Upper lobe of right lung (tissue), 1 donor: ENCODE results near the gene ACSF2. TPM values are rescaled to one million over a fixed set of nuclear protein-coding genes. Genes with fewer than 3 reads are reported as not detected.

ENCODE experiments used
- ATAC-seq: fragments of 200-7000 bp; cut with Tn5 transposase; one replicate; pipeline ENCODE4 v1.9.1; 2020; ENCODE audit warnings: mild to moderate bottlenecking, moderate library complexity
- DNase-seq: peaks from one replicate; pipeline ENCODE4 v3.0.0-alpha.2; 2020
- H3K27ac ChIP-seq: fragments of 200-600 bp; one replicate; pipeline ENCODE4 v1.8.0; 2022
- H3K27me3 ChIP-seq: fragments of 200-600 bp; one replicate; pipeline ENCODE4 v1.8.0; 2022; ENCODE audit warnings: mild to moderate bottlenecking
- H3K36me3 ChIP-seq: fragments of 200-600 bp; one replicate; pipeline ENCODE4 v1.8.0; 2022
- H3K4me1 ChIP-seq: fragments of 200-600 bp; one replicate; pipeline ENCODE4 v1.8.0; 2022
- H3K4me3 ChIP-seq: fragments of 200-600 bp; one replicate; pipeline ENCODE4 v1.8.0; 2022; ENCODE audit warnings: mild to moderate bottlenecking
- H3K9me3 ChIP-seq: fragments of 200-600 bp; one replicate; pipeline ENCODE4 v1.8.0; 2022
- CTCF ChIP-seq: fragments of 200-600 bp; IDR thresholded peaks from one replicate; pipeline ENCODE4 v1.8.0; 2022; ENCODE audit warnings: antibody characterized with exemption
- intact Hi-C: fragments of 100-400 bp; cut with DNase I; formaldehyde crosslinking; loops from one replicate; pipeline ENCODE4 v1.11.0; 2022
- total RNA-seq: library from RNA; stranded (reverse); fragmentation: NEBNext Ultra II Directional; extraction: Animal tissue kit (Norgen Biotek cat#: 25700); gene quantifications from one replicate; pipeline ENCODE4 v1.2.1, GENCODE V29; 2021
- donor health status: DM: no; HTN: yes; CAD: no; lungs with severe emphysema.

The ACSF2 gene
- total RNA-seq, 1 donor from 2014 or later: 73.9 TPM

GRCh38 chr17:50518384-50519023, 92.5 kb downstream of the ACSF2 start:
- no peaks in the 10 kb centered on the region for H3K27me3 ChIP-seq
- DNase-seq: no peak
- H3K27ac ChIP-seq: no peak overlapping the region
- no peaks in the 10 kb centered on the region for H3K9me3 ChIP-seq
- no peaks in the 10 kb centered on the region for H3K4me1 ChIP-seq
- TF ChIP-seq CTCF: no peak
- intact Hi-C loops: no loop called here
- no peak overlapping the region for H3K4me3 ChIP-seq
- no peak for ATAC-seq
- H3K36me3 ChIP-seq: no peaks in the 10 kb centered on the region

- DNase-seq (no peak), ATAC-seq (no peak)
- H3K27me3 ChIP-seq: no peaks in the 10 kb centered on the region
- H3K4me3 ChIP-seq: no peak overlapping the region
- no peaks in the 10 kb centered on the region for H3K36me3 ChIP-seq
- H3K9me3 ChIP-seq: no peaks in the 10 kb centered on the region
- no peak overlapping the region for H3K27ac ChIP-seq
- intact Hi-C loops: no loop called here
- no peak for TF ChIP-seq CTCF
- H3K4me1 ChIP-seq: no peaks in the 10 kb centered on the region
Measured at GRCh38 chr17:50519141-50519834, 93.3 kb downstream of the ACSF2 start.

- Histone ChIP-seq H3K36me3 (no peaks in the 10 kb centered on the region), H3K9me3 (no peaks in the 10 kb centered on the region), H3K27ac (no peak overlapping the region), H3K4me1 (no peaks in the 10 kb centered on the region), H3K27me3 (no peaks in the 10 kb centered on the region), H3K4me3 (no peak overlapping the region)
- ATAC-seq (no peak), DNase-seq (no peak)
- intact Hi-C loops: no loop called here
- TF ChIP-seq CTCF: no peak
Measured at GRCh38 chr17:50520483-50520882, 94.5 kb downstream of the ACSF2 start.

- no peak overlapping the region for H3K4me3 ChIP-seq
- TF ChIP-seq CTCF: no peak
- H3K9me3 ChIP-seq: no peaks in the 10 kb centered on the region
- H3K27me3 ChIP-seq: no peaks in the 10 kb centered on the region
- H3K36me3 ChIP-seq: no peaks in the 10 kb centered on the region
- no peaks in the 10 kb centered on the region for H3K4me1 ChIP-seq
- no peak overlapping the region for H3K27ac ChIP-seq
- intact Hi-C loops: no loop called here
- ATAC-seq (no peak), DNase-seq (no peak)
Measured at GRCh38 chr17:50521514-50521913, 95.5 kb downstream of the ACSF2 start.

GRCh38 chr17:50522766-50523165, 96.7 kb downstream of the ACSF2 start:
- Histone ChIP-seq H3K27ac (no peak overlapping the region), H3K27me3 (no peaks in the 10 kb centered on the region), H3K36me3 (no peaks in the 10 kb centered on the region), H3K9me3 (no peaks in the 10 kb centered on the region), H3K4me3 (no peak overlapping the region), H3K4me1 (no peaks in the 10 kb centered on the region)
- ATAC-seq (no peak), DNase-seq (no peak)
- no peak for TF ChIP-seq CTCF
- intact Hi-C loops: no loop called here
